ENCODE measurements around the gene HOMER1. TPM values are rescaled to one million over a fixed set of nuclear protein-coding genes. Genes with fewer than 3 reads are reported as not detected.

Gene HOMER1, protein sequence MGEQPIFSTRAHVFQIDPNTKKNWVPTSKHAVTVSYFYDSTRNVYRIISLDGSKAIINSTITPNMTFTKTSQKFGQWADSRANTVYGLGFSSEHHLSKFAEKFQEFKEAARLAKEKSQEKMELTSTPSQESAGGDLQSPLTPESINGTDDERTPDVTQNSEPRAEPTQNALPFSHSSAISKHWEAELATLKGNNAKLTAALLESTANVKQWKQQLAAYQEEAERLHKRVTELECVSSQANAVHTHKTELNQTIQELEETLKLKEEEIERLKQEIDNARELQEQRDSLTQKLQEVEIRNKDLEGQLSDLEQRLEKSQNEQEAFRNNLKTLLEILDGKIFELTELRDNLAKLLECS
- total RNA-seq: 28.1 and 29.3 TPM in 2 replicates
- long read RNA-seq, full-length matches to known transcripts: 2 of 5 reads
- long read RNA-seq, partial matches to known transcripts: 1 of 5 reads
- long read RNA-seq, other reads (novel, unspliced or antisense): 2 of 5 reads

DNA sequence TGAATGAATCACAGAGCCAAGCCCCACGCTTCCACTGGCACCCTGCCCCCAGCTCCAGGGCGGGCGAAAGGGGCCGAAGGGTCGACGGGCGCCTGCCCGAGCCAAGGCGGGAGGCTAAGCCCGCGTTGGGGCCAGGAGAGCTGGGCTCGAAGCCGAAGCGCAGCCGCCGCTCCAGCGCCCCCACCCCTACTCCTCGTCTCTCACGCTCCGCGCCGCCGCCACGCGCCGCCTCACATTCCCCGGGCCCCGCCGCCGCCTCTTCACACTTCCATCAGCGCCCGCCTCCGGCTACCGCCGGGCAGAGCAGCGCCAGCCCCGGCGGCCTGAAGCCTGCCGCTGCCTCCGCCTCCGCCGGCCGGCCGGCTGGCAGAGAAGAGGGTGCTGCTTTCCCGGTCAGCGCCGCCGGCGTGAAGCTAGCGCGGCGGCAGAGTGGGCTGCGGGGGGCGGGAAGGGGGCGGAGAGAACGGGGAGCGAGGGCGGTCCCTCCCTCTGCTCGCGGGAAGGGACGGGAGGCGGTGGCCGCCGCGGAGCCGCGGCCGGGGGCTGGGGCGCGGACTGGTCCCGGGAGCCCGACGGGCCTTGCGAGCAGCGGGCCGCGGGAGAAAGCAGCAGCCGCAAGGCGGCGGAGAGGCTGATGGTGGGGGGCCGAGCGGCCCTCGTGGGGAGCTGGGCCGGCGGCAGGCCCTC is at the start of gene HOMER1:
Gene HOMER1, minus strand, starts transcription at position 431 of the 687 bp plus-strand sequence. CDS start 1,360 bp downstream, outside the sequence.
- Mint-ChIP-seq H3K9me3 (no peaks in the 10 kb centered on the region), H3K4me3 (peak within 1 kb of the TSS; percentile 97), H3K4me1 (peaks cover 57% of the 10 kb centered on the region), H3K36me3 (ENCODE audit: low read depth) (no peaks in the 10 kb centered on the region), H3K27ac (ENCODE audit: unreplicated experiment) (peak within 1 kb of the TSS; percentile 100), H3K27me3 (ENCODE audit: low read depth) (no peaks in the 10 kb centered on the region)
- TF ChIP-seq, protein P1, sequence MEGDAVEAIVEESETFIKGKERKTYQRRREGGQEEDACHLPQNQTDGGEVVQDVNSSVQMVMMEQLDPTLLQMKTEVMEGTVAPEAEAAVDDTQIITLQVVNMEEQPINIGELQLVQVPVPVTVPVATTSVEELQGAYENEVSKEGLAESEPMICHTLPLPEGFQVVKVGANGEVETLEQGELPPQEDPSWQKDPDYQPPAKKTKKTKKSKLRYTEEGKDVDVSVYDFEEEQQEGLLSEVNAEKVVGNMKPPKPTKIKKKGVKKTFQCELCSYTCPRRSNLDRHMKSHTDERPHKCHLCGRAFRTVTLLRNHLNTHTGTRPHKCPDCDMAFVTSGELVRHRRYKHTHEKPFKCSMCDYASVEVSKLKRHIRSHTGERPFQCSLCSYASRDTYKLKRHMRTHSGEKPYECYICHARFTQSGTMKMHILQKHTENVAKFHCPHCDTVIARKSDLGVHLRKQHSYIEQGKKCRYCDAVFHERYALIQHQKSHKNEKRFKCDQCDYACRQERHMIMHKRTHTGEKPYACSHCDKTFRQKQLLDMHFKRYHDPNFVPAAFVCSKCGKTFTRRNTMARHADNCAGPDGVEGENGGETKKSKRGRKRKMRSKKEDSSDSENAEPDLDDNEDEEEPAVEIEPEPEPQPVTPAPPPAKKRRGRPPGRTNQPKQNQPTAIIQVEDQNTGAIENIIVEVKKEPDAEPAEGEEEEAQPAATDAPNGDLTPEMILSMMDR (conservative IDR thresholded peaks at IDR 0.05): peak; percentile 16
- DNase-seq (ENCODE audit: low read depth, low spot score): peak; percentile 74

DNA sequence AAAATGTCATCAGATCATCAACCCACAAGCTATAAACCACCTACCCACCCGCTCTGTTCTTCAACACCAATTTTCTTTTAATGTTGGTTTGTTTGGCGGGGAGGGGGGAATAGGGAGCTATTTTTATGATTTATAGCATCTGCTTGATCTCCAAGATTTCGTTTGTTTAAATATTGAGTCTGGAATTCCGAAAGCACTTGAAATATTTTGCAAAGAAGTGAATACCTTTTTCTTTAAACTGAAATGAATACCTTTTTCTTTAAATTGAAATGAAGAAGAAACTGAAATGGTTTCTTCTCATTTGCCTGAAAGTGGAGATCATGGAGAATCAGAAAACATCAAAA is 49.3 kb upstream of the HOMER1 start:
- Mint-ChIP-seq H3K4me1 (peaks cover 27% of the 10 kb centered on the region), H3K9me3 (peaks cover 3% of the 10 kb centered on the region), H3K27ac (ENCODE audit: unreplicated experiment) (no peak overlapping the region), H3K36me3 (ENCODE audit: low read depth) (no peaks in the 10 kb centered on the region), H3K4me3 (no peak overlapping the region), H3K27me3 (ENCODE audit: low read depth) (no peaks in the 10 kb centered on the region)
- TF ChIP-seq, protein P1 (conservative IDR thresholded peaks at IDR 0.05): no peak
- DNase-seq (ENCODE audit: low read depth, low spot score): no peak

DNA sequence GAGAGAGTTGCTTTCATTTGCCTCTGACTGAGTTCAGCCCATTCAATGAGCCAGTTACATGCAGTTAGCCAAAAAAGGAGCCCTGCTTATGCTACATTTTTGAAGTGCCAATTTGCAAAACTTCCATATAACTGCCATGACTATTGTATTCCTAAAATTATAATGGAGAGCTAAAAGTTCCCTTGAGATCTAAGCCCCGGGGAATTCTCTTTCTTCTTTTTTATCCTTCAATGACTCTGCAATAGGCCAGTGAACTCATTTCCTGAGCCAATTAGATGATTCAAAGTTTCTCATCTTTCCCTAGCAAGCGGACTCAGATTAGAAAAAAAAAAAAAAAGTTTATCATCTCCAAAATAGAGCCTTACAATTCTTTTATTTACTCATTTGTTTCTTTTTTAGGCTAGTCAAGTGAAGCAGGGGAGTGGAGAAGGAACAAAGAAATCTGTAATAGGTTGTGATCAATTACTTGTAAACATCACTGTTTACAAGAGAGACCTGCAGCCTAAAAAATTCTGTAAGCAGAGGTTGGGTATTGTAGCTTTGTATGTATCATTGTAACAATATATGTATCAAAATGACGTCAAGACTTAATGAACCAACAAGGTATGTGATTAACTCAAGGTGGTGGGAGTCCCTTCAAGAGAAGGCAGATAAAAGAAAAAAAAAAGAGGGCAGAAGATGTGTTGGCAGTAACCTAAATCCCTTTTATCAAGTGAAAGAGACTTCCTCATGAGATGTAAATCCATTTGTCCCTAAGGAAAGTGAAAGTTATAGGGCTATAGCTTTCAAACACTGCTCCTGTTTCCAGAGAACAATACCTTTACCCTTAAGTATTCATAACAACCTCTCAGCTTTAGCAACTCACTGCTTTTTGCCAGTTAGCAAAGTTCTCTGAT is 48.7 kb upstream of the HOMER1 start:
- H3K27me3 Mint-ChIP-seq (ENCODE audit: low read depth): no peaks in the 10 kb centered on the region
- H3K9me3 Mint-ChIP-seq: peaks cover 3% of the 10 kb centered on the region
- H3K36me3 Mint-ChIP-seq (ENCODE audit: low read depth): no peaks in the 10 kb centered on the region
- no peak overlapping the region for H3K4me3 Mint-ChIP-seq
- DNase-seq (ENCODE audit: low read depth, low spot score): no peak
- H3K4me1 Mint-ChIP-seq: peaks cover 27% of the 10 kb centered on the region
- H3K27ac Mint-ChIP-seq (ENCODE audit: unreplicated experiment): no peak overlapping the region
- TF ChIP-seq, protein P1 (conservative IDR thresholded peaks at IDR 0.05): no peak

DNA sequence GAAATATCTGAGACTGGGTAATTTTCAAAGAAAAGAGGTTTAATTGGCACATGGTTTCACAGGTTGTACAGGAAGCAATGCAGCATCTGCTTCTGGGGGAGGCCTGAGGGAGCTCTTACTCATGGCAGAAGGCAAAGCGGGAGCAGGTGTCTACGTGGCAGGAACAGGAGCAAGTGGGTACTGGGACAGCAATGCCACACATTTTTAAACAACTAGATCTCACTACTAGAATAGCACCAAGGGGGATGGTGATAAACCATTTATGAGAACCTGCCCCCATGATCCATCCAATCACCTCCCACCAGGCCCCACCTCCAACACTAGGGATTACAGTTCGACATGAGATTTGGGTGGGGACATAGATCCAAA is 47.6 kb upstream of the HOMER1 start:
- H3K36me3 Mint-ChIP-seq (ENCODE audit: low read depth): no peaks in the 10 kb centered on the region
- TF ChIP-seq, protein P1 (conservative IDR thresholded peaks at IDR 0.05): no peak
- DNase-seq (ENCODE audit: low read depth, low spot score): no peak
- peaks cover 3% of the 10 kb centered on the region for H3K9me3 Mint-ChIP-seq
- peaks cover 27% of the 10 kb centered on the region for H3K4me1 Mint-ChIP-seq
- H3K27me3 Mint-ChIP-seq (ENCODE audit: low read depth): no peaks in the 10 kb centered on the region
- no peak overlapping the region for H3K4me3 Mint-ChIP-seq
- H3K27ac Mint-ChIP-seq (ENCODE audit: unreplicated experiment): no peak overlapping the region

Measured in neural crest cell (in vitro differentiated cells).